PFSK-1 (cell line): Measurements from ENCODE around the gene SAPCD2.

ENCODE experiments used
- FOXP2 ChIP-seq: optimal IDR thresholded peaks from 2 replicates; pipeline ENCODE3; 2011; ENCODE audit warnings: borderline replicate concordance, control low read depth, inconsistent platforms; ENCODE audit not compliant: insufficient read depth; ENCODE audit errors: extremely low read length, extremely low read depth
- POLR2AphosphoS5 ChIP-seq: IDR thresholded peaks from 2 replicates; pipeline ENCODE4 v1.6.1; 2012; ENCODE audit warnings: low read depth, mild to moderate bottlenecking, control low read depth, low read length, moderate library complexity
- REST ChIP-seq, 2 experiments: IDR thresholded peaks; 2 replicates each; pipeline versions ENCODE4 v1.6.1 to v1.8.0; 2011 to 2012; ENCODE audit warnings: low read depth in 2 of 2, low read length in 2 of 2, control low read depth in 1 of 2, inconsistent platforms in 1 of 2, mild to moderate bottlenecking in 1 of 2, moderate library complexity in 1 of 2; ENCODE audit not compliant: insufficient read depth in 1 of 2
- SIN3A ChIP-seq: IDR thresholded peaks from 2 replicates; pipeline ENCODE4 v1.6.1; 2012; ENCODE audit warnings: mild to moderate bottlenecking, low read length, moderate library complexity, borderline replicate concordance; ENCODE audit not compliant: insufficient read depth
- TAF1 ChIP-seq: IDR thresholded peaks from 2 replicates; pipeline ENCODE4 v1.6.1; 2012; ENCODE audit warnings: low read length, control low read depth, borderline replicate concordance; ENCODE audit not compliant: insufficient read depth

SAPCD2 gene

DNA sequence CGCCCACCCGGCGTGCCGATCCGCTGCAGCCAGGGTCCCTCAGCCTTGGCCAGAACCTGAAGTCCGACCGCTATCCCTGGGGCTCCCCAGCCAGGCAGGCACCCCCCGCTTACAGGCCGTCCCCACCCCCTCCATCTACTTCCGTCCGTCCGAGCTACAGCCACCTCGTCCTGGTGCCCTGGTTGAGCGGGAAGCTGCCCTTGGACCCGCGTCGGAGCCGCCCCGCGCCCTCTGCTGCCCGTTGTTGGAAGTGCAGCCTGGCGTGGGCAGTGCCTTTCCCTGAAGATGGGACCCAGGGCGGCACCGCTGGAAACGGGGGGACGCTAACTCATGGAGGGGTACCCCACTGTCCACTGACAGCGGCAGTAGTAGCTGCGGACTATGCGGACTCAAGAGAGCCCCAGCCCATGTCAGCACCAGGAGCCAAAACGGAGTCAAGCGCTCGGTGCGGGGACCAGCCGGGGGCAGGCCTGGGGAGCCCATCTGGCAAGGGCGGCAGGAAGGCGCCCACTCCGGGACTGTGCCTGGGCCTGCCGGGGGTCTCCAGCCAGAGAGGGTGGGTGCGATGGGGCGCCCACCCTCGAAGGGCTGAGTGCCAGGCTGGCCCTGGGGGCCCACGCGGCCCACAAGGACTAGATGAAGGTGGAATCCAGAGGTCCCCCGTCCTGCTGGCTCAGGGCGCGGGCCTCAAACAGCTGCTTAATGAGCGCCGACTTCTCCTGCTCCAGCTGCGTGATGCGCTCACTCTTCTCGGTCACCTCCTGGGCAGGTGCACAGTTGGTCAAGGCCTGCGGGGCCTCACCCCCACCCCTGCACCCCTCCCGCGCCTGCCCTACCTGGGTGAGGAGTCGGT is 6.1 kb downstream of the SAPCD2 start:
- TF ChIP-seq SIN3A (no peak), REST (IDR thresholded peaks at IDR 0.05; ENCODE audit: insufficient read depth in 1 of 2, low read depth in 2 of 2, low read length in 2 of 2) (peak; percentile 71 to 74), TAF1 (no peak)

- TF ChIP-seq POLR2AphosphoS5 (no peak), FOXP2 (no peak)
Observed at GRCh38 chr9:137063311-137064026, 6.9 kb downstream of the SAPCD2 start.

- no peak for TF ChIP-seq REST (IDR thresholded peaks at IDR 0.05; ENCODE audit: insufficient read depth in 1 of 2, low read depth in 2 of 2, low read length in 2 of 2)
- no peak for TF ChIP-seq FOXP2
- TF ChIP-seq POLR2AphosphoS5 = no peak
- no peak for TF ChIP-seq TAF1
- no peak for TF ChIP-seq SIN3A
Observed at GRCh38 chr9:137062384-137062783, 8.0 kb downstream of the SAPCD2 start.

DNA sequence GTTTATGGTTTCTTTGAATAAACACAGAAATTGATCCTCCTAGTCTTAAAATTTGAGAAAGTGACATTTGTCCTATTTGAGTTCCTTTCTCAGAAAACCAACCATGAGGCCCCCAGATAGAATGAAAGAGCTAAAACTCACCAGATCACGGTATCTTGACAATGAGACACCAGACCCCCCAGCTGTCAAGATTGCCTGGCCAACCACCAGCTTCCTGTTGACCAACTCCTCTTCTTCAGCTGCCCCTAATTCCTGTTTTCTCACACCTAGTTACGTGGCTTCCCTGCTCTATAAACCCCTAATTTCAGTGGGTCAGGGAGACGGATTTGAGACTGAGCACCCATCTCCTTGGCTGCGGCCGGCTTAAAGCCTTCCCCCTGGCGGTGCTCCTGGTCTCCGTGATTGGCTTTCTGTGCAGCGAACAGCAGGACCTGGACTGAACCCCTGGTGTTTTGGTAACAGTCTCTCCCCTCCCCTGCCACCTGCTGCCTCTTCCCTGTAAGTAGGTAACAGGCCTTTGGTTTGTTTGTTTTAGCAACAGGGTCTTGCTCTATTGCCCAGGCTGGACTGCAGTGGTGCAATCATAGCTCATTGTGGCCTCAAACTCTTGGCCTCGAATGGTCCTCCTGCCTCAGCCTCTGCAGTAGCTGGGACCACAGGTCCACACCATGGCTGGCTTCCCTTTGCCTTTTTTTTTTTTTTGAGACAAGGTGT is 11.7 kb downstream of the SAPCD2 start:
- TF ChIP-seq SIN3A (no peak), FOXP2 (no peak), TAF1 (no peak), REST (IDR thresholded peaks at IDR 0.05; ENCODE audit: insufficient read depth in 1 of 2, low read depth in 2 of 2, low read length in 2 of 2) (no peak), POLR2AphosphoS5 (no peak)

- TF ChIP-seq REST (IDR thresholded peaks at IDR 0.05; ENCODE audit: insufficient read depth in 1 of 2, low read depth in 2 of 2, low read length in 2 of 2) (no peak), TAF1 (no peak), SIN3A (no peak), FOXP2 (no peak), POLR2AphosphoS5 (no peak)
Observed at GRCh38 chr9:137057545-137057944, 12.8 kb downstream of the SAPCD2 start.
